GM06990 (cell line): ENCODE data around the gene ZFR2.

Experiments used
- DNase-seq: peaks from one replicate; pipeline ENCODE4 v3.0.0-alpha.2; 2011; ENCODE audit not compliant: insufficient read length; ENCODE audit errors: extremely low read depth
- H3K27me3 ChIP-seq: replicated peaks from 2 replicates; pipeline ENCODE4 v1.6.0; 2011; ENCODE audit warnings: low read length; ENCODE audit not compliant: control insufficient read depth, insufficient read depth
- H3K36me3 ChIP-seq: 2 replicates; pipeline ENCODE4 v1.5.1; 2011; ENCODE audit warnings: low read length; ENCODE audit not compliant: control insufficient read depth, insufficient read depth
- H3K4me3 ChIP-seq: replicated peaks from 2 replicates; pipeline ENCODE4 v1.5.1; 2011; ENCODE audit warnings: low read depth, mild to moderate bottlenecking, control low read depth, low read length
- CTCF ChIP-seq: IDR thresholded peaks from 2 replicates; pipeline ENCODE4 v1.5.1; 2011; ENCODE audit warnings: low read length, control low read depth, mild to moderate bottlenecking, inconsistent platforms; ENCODE audit not compliant: insufficient read depth, poor library complexity, severe bottlenecking

The ZFR2 gene

DNA sequence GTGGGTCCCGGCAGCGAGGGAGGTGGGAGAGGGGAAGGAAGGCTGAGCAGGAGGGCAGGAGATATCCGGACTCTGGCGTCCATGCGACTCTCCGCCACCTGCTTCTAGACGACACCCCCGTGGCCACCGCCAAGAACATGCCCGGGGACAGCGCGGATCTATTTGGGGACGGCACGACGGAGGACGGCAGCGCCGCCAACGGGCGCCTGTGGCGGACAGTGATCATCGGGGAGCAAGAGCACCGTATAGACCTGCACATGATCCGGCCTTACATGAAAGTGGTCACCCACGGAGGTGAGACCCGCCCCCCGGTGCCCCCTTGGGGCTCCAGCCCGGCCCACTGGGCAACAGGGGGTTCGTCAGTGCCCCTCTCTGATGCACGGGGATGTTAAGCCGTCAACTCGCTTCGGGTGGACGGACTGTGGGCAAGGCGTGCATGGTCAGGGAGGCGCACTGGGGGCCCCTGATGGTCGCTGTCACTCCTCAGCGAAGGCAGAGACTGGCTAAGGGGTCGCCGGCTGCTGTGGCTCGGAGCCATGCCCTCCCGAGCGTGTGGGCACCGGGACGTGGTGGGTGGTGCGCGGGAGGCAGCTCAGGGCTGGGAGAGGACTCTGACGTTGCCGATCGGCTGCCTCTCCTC is 38.9 kb upstream of the ZFR2 start:
- Histone ChIP-seq H3K4me3 (no peak overlapping the region), H3K27me3 (no peaks in the 10 kb centered on the region), H3K36me3 (no peaks in the 10 kb centered on the region)
- TF ChIP-seq CTCF, result no peak
- no peak for DNase-seq

DNA sequence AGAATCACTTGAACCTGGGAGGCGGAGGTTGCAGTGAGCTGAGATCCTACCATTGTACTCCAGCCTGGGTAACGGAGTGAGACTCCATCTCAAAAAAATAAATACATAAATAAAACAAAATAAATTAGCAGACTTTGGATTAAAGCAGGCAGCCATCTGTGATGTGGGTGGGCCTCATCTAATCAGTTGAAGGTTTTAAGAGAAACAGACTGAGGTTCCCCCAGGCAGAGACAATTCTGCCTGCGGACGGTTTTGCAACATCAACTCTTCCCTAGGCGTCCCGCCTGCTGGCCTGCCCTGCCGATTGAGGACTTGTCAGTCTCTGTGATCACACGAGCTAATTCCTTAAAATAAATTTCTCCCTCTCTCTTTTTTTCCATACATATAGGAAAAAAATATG is 35.4 kb upstream of the ZFR2 start:
- Histone ChIP-seq H3K36me3 (no peaks in the 10 kb centered on the region), H3K27me3 (no peaks in the 10 kb centered on the region; the same call in 1 of the 2 replicates), H3K4me3 (no peak overlapping the region)
- no peak for TF ChIP-seq CTCF
- DNase-seq, result no peak

DNA sequence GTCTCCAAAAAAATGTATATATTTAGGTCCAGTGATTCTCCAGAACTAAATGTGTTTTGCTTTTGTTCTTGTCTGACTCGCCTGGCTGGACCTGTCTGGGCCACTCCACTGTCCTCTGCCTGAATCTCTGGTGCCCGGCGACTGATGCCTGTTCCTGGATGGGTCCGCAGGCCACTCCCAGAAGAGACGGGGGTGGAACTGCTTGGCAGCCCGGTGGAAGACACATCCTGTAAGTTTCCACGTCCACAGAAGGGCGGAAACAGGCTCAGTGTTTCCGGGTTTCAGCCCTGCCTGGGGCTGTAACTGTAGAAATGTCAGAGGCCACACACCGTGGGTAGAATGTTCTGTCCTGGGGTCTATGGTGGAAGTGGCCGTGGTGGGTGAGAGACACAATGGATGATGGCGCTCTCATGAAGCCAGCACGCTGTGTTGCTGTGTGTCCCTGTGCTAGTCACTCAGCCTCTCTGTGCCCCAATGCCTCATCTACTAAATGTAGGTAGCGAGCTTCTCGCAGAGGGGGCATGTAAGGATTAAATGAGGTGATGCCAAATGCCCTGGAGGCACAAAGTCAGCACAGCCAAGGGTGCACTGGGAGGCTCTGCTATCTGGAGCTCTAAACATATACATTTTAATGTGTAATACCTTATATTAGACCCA is 33.6 kb upstream of the ZFR2 start:
- DNase-seq, result no peak
- no peak for TF ChIP-seq CTCF
- no peaks in the 10 kb centered on the region for H3K36me3 ChIP-seq

DNA sequence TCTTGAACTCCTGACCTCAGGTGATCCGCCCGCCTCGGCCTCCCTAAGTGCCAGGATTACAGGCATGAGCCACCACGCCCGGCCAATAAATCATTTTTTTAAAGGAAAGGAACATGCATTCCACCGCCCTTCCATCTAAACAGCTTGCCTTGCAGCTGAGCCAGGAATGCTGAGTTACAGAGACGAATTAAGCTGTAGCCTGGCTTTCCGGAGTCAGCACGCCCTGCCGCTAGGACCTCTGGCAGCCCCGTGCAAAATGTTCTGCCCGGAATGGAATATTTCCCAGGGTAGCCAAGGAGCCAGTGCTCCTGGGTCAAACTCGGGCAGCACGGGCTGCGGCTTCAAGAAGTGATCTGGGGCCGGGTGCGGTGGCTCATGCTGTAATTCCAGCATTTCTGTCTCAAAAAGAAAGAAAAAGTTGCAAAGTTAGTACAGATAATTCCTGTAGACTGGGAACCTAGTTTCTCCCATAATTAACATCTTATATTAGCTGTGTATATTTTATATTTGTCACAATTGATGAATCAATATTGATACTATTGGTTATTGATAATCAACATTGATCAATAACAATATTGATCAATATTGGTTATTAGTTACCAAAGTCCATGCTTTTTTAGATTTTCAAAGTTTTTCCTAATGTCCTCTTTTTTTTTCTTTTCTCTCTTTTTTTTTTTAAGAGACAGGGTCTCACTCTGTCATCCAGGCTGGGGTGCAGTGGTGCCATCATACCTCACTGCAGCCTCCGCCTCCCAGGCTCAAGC is 30.9 kb upstream of the ZFR2 start:
- no peak for TF ChIP-seq CTCF
- Histone ChIP-seq H3K4me3 (no peak overlapping the region), H3K27me3 (no peaks in the 10 kb centered on the region; the same call in 1 of the 2 replicates), H3K36me3 (no peaks in the 10 kb centered on the region)
- DNase-seq, result no peak

More for the DNA sequence above, 33.6 kb upstream of the ZFR2 start:
- H3K27me3 ChIP-seq, result no peaks in the 10 kb centered on the region; the same call in 1 of the 2 replicates
- no peak overlapping the region for H3K4me3 ChIP-seq

- H3K4me3 ChIP-seq, result no peak overlapping the region
- H3K36me3 ChIP-seq, result no peaks in the 10 kb centered on the region
- no peak for DNase-seq
- TF ChIP-seq CTCF, result no peak
- H3K27me3 ChIP-seq, result peaks cover 1% of the 10 kb centered on the region; the same call in 1 of the 2 replicates
These were observed 29.6 kb upstream of the ZFR2 start for GRCh38 chr19:3898426-3898825.
